IMR-90 (cell line): ENCODE data around the gene APOBEC3H. TPM values are rescaled to one million over a fixed set of nuclear protein-coding genes. Genes with fewer than 3 reads are reported as not detected.

ENCODE experiments used
- ATAC-seq: fragments of 200-7000 bp; cut with Tn5 transposase; 2 replicates; pipeline ENCODE4 v1.9.1; 2020; ENCODE audit warnings: low read depth, mild to moderate bottlenecking, moderate library complexity
- BruUV-seq: library from RNA; stranded (reverse); fragments of 400-500 nt; replicated peaks from 2 replicates; lab custom pipeline; 2021; lab: Mats Ljungman, UMichigan
- CTCF ChIA-PET: fragments of 300-600 bp; formaldehyde crosslinking; extraction: SDS; loops from one replicate; lab custom pipeline; 2021; ENCODE audit warnings: antibody characterized with exemption; lab: Yijun Ruan, JAX
- POLR2A ChIA-PET: fragments of 300-600 bp; sonication (Branson Sonifier 250); formaldehyde crosslinking; loops from one replicate; lab custom pipeline; 2022; ENCODE audit warnings: antibody characterized with exemption; ENCODE audit not compliant: unreplicated experiment; lab: Charles Lee
- DNase-seq: peaks from one replicate; pipeline ENCODE4 v3.0.0; 2013
- H2AFZ ChIP-seq: replicated peaks from 2 replicates; pipeline ENCODE3; 2013; ENCODE audit warnings: low read length, mild to moderate bottlenecking; ENCODE audit not compliant: poor library complexity
- H2AK5ac ChIP-seq: 2 replicates; pipeline ENCODE4 v1.6.1; 2013; ENCODE audit warnings: low read depth, low read length, inconsistent platforms
- H2AK9ac ChIP-seq: replicated peaks from 2 replicates; pipeline ENCODE3; 2013; ENCODE audit warnings: mild to moderate bottlenecking, low read depth, low read length, moderate library complexity; ENCODE audit not compliant: poor library complexity
- H2BK120ac ChIP-seq: 2 replicates; pipeline ENCODE4 v1.6.1; 2013; ENCODE audit warnings: low read depth, low read length, inconsistent platforms
- H2BK15ac ChIP-seq: 3 replicates; pipeline ENCODE4 v1.6.1; 2013; ENCODE audit warnings: low read depth, low read length, inconsistent platforms
- H2BK20ac ChIP-seq: 2 replicates; pipeline ENCODE4 v1.6.1; 2013; ENCODE audit warnings: low read depth, mild to moderate bottlenecking, inconsistent platforms, low read length, moderate library complexity
- H2BK5ac ChIP-seq: 2 replicates; pipeline ENCODE4 v1.6.1; 2013; ENCODE audit warnings: mild to moderate bottlenecking, low read depth, low read length, inconsistent platforms; ENCODE audit not compliant: poor library complexity, severe bottlenecking
- H3K14ac ChIP-seq: replicated peaks from 2 replicates; pipeline ENCODE4 v1.6.1; 2013; ENCODE audit warnings: low read depth, low read length, inconsistent platforms
- H3K18ac ChIP-seq: 2 replicates; pipeline ENCODE4 v1.6.1; 2013; ENCODE audit warnings: low read depth, low read length, control low read depth
- H3K23ac ChIP-seq: 2 replicates; pipeline ENCODE4 v1.6.1; 2013; ENCODE audit warnings: low read depth, low read length, inconsistent platforms
- H3K27ac ChIP-seq: 2 replicates; pipeline ENCODE4 v1.5.1; 2013; ENCODE audit warnings: mild to moderate bottlenecking, control low read depth, low read length; ENCODE audit not compliant: insufficient read depth
- H3K27me3 ChIP-seq: 2 replicates; pipeline ENCODE4 v1.6.1; 2013; ENCODE audit warnings: low read length; ENCODE audit not compliant: control insufficient read depth, insufficient read depth
- H3K36me3 ChIP-seq: 2 replicates; pipeline ENCODE4 v1.6.1; 2013; ENCODE audit warnings: low read length, mixed read lengths; ENCODE audit not compliant: control insufficient read depth, insufficient read depth
- H3K4ac ChIP-seq: 2 replicates; pipeline ENCODE4 v1.6.1; 2013; ENCODE audit warnings: low read depth, low read length, inconsistent platforms
- H3K4me1 ChIP-seq: 2 replicates; pipeline ENCODE4 v1.6.1; 2013; ENCODE audit warnings: low read length, mixed read lengths; ENCODE audit not compliant: control insufficient read depth, insufficient read depth
- H3K4me2 ChIP-seq: 2 replicates; pipeline ENCODE4 v1.6.1; 2013; ENCODE audit warnings: low read depth, mild to moderate bottlenecking, control low read depth, low read length, moderate library complexity
- H3K4me3 ChIP-seq: 2 replicates; pipeline ENCODE4 v1.5.1; 2013; ENCODE audit warnings: low read depth, mild to moderate bottlenecking, control low read depth, low read length, moderate library complexity; ENCODE audit not compliant: insufficient read depth
- H3K56ac ChIP-seq: 2 replicates; pipeline ENCODE4 v1.6.1; 2013; ENCODE audit warnings: low read length, inconsistent platforms; ENCODE audit not compliant: insufficient read depth; ENCODE audit errors: extremely low read depth
- H3K79me1 ChIP-seq, 2 experiments: 2 replicates each; pipeline ENCODE4 v1.6.1; 2013; ENCODE audit warnings: low read length in 2 of 2, inconsistent platforms in 1 of 2, low read depth in 1 of 2
- H3K9ac ChIP-seq: 2 replicates; pipeline ENCODE4 v1.6.1; 2013; ENCODE audit warnings: low read depth, low read length, control low read depth
- H3K9me1 ChIP-seq: 2 replicates; pipeline ENCODE4 v1.6.1; 2013; ENCODE audit warnings: low read length, inconsistent platforms; ENCODE audit not compliant: insufficient read depth
- H3K9me3 ChIP-seq: 2 replicates; pipeline ENCODE4 v1.6.1; 2013; ENCODE audit warnings: low read length; ENCODE audit not compliant: control insufficient read depth, insufficient read depth
- H4K20me1 ChIP-seq: 2 replicates; pipeline ENCODE4 v1.6.1; 2013; ENCODE audit warnings: low read length, inconsistent platforms; ENCODE audit not compliant: insufficient read depth
- H4K5ac ChIP-seq: 2 replicates; pipeline ENCODE4 v1.6.1; 2013; ENCODE audit warnings: mild to moderate bottlenecking, low read depth, low read length, control low read depth
- H4K8ac ChIP-seq, 2 experiments: 2 replicates each; pipeline ENCODE4 v1.6.1; 2013; ENCODE audit warnings: low read depth in 2 of 2, low read length in 2 of 2, control low read depth in 1 of 2, inconsistent platforms in 1 of 2
- H4K91ac ChIP-seq: 2 replicates; pipeline ENCODE4 v1.6.1; 2013; ENCODE audit warnings: low read depth, low read length, inconsistent platforms; ENCODE audit not compliant: insufficient read depth
- RCOR1 ChIP-seq: IDR thresholded peaks from 2 replicates; pipeline ENCODE4 v1.6.1; 2012; ENCODE audit warnings: mild to moderate bottlenecking, low read length, improper control_type of control experiment; ENCODE audit not compliant: insufficient replicate concordance
- WGBS, 2 experiments: methylation state at CpG; one replicate each; pipeline versions ENCODE4 v1.1.5 to v1.1.7; 2013; ENCODE audit warnings: missing lambda C conversion rate in 2 of 2; ENCODE audit not compliant: insufficient read length in 1 of 2; ENCODE audit errors: extremely low coverage in 2 of 2; 5-methylcytosine and 5-hydroxymethylcytosine counted together
- dilution Hi-C: fragments of 300-500 bp; cut with HindIII; formaldehyde crosslinking; loops from one replicate; pipeline ENCODE4 v1.14.3; 2018; ENCODE audit warnings: low sequenced_read_pairs; ENCODE audit not compliant: unreplicated experiment
- in situ Hi-C: fragments of 300-500 bp; cut with MboI; formaldehyde crosslinking; loops from 3 replicates; pipeline ENCODE4 v1.14.3; 2019; ENCODE audit warnings: low sequenced_read_pairs, inconsistent platforms, mixed read lengths
- intact Hi-C: fragments of 100-400 bp; cut with micrococcal nuclease; formaldehyde crosslinking; loops from 2 replicates; pipeline ENCODE4 v1.10.0; 2022
- polyA plus RNA-seq, 3 experiments: library from polyadenylated mRNA; depleted of rRNA; stranded (reverse); fragments of >200 nt; gene quantifications; 2 replicates each; pipeline ENCODE4 v1.2.3, GENCODE V29; 2012; ENCODE audit warnings: low replicate concordance in 1 of 3
- total RNA-seq: library from RNA; depleted of rRNA; stranded (reverse); fragments of >200 nt; gene quantifications from 2 replicates; pipeline ENCODE4 v1.2.3, GENCODE V29; 2012

The APOBEC3H gene
- total and polyA plus RNA-seq, 2 of the 4 experiments (the other 2 are of a cell fraction): 0.18 TPM; not detected in 1

- no peak overlapping the region for H3K9ac ChIP-seq
- no peak overlapping the region for H3K14ac ChIP-seq
- H2BK20ac ChIP-seq: no peak overlapping the region
- no peaks in the 10 kb centered on the region for H4K20me1 ChIP-seq
- DNase-seq: no peak
- TF ChIP-seq RCOR1: no peak
- no peak overlapping the region for H2AFZ ChIP-seq
- H3K9me3 ChIP-seq: no peaks in the 10 kb centered on the region
- no peak overlapping the region for H3K27ac ChIP-seq
- BruUV-seq: no TSS peak
- H2AK9ac ChIP-seq: no peak overlapping the region
- intact Hi-C loops: no loop called here
- POLR2A ChIA-PET: no interaction called here
- no peak overlapping the region for H2BK15ac ChIP-seq
- H4K91ac ChIP-seq: no peak overlapping the region
- H3K23ac ChIP-seq: no peak overlapping the region
- H3K56ac ChIP-seq: no peak overlapping the region
- CTCF ChIA-PET: no interaction called here
- dilution Hi-C loops: no loop called here
- in situ Hi-C loops: no loop called here
- H2BK120ac ChIP-seq: no peak overlapping the region
- no peak overlapping the region for H4K8ac ChIP-seq
- no peaks in the 10 kb centered on the region for H3K9me1 ChIP-seq
- peaks cover 3% of the 10 kb centered on the region; the same call in 1 of the 2 replicates for H3K4me1 ChIP-seq
- no peak overlapping the region for H3K4me2 ChIP-seq
- H3K79me1 ChIP-seq: no peaks in the 10 kb centered on the region
- ATAC-seq: no peak
- no peak overlapping the region for H3K4me3 ChIP-seq
- no peak overlapping the region for H3K4ac ChIP-seq
- 66% methylated on average over 2 of the region's 14 CpGs; no CpG with 5 or more reads in 1 of the 2 experiments for WGBS, 2 experiments
- H3K36me3 ChIP-seq: no peaks in the 10 kb centered on the region; the same call in 1 of the 2 replicates
- no peak overlapping the region for H2AK5ac ChIP-seq
- H3K18ac ChIP-seq: no peak overlapping the region
- no peak overlapping the region for H2BK5ac ChIP-seq
- peaks cover 8% of the 10 kb centered on the region; the same call in 1 of the 2 replicates for H3K27me3 ChIP-seq
- H4K5ac ChIP-seq: no peak overlapping the region
Observed at GRCh38 chr22:39083212-39084165, 13.6 kb upstream of the APOBEC3H start.
